H1 (cell line): Measurements from ENCODE around the gene PRKCI. TPM values are rescaled to one million over a fixed set of nuclear protein-coding genes. Genes with fewer than 3 reads are reported as not detected.

Experiments
- CTCF ChIA-PET: fragments of 300-600 bp; sonication (Branson Sonifier 250); formaldehyde crosslinking; loops from one replicate; lab custom pipeline; 2021; ENCODE audit not compliant: partially characterized antibody; lab: Charles Lee
- POLR2A ChIA-PET: fragments of 300-600 bp; sonication (Branson Sonifier 250); formaldehyde crosslinking; loops from one replicate; lab custom pipeline; 2021; ENCODE audit warnings: inconsistent platforms; ENCODE audit not compliant: partially characterized antibody; lab: Charles Lee
- DNase-seq, 2 experiments: peaks; one replicate each; pipeline versions ENCODE4 v3.0.0 to v3.0.0-alpha.2; 2010 to 2022; ENCODE audit warnings: low spot score in 2 of 2, low read depth in 1 of 2, mixed read lengths in 1 of 2
- FAIRE-seq: peaks from 2 replicates; lab custom pipeline; 2011; peaks lifted over from hg19 to GRCh38; lab: Jason Lieb, UNC
- H2AFZ ChIP-seq: 2 replicates; pipeline ENCODE4 v1.8.1; 2012; ENCODE audit warnings: low read length, inconsistent platforms
- H2AK5ac ChIP-seq: 2 replicates; pipeline ENCODE4 v1.6.1; 2013; ENCODE audit warnings: low read depth, low read length
- H2BK120ac ChIP-seq: replicated peaks from 2 replicates; pipeline ENCODE3; 2013; ENCODE audit warnings: low read depth, low read length, inconsistent platforms
- H2BK12ac ChIP-seq: 2 replicates; pipeline ENCODE4 v1.6.1; 2013; ENCODE audit warnings: low read depth, low read length
- H2BK15ac ChIP-seq: 2 replicates; pipeline ENCODE4 v1.6.1; 2013; ENCODE audit warnings: low read length
- H2BK20ac ChIP-seq: 2 replicates; pipeline ENCODE4 v1.6.1; 2013; ENCODE audit warnings: low read length
- H2BK5ac ChIP-seq: 2 replicates; pipeline ENCODE4 v1.6.1; 2013; ENCODE audit warnings: low read depth, low read length
- H3K14ac ChIP-seq: 2 replicates; pipeline ENCODE4 v1.6.1; 2013; ENCODE audit warnings: inconsistent platforms; ENCODE audit not compliant: insufficient read length
- H3K18ac ChIP-seq: 2 replicates; pipeline ENCODE4 v1.6.1; 2013; ENCODE audit warnings: low read length; ENCODE audit errors: extremely low read depth
- H3K23ac ChIP-seq: 2 replicates; pipeline ENCODE4 v1.6.1; 2013; ENCODE audit warnings: inconsistent platforms; ENCODE audit not compliant: insufficient read length
- H3K23me2 ChIP-seq: 2 replicates; pipeline ENCODE4 v1.6.1; 2013; ENCODE audit warnings: low read depth, low read length
- H3K27ac ChIP-seq: 2 replicates; pipeline ENCODE4 v1.6.1; 2011; ENCODE audit warnings: low read depth, low read length, inconsistent platforms
- H3K27me3 ChIP-seq, 4 experiments: replicated peaks in 1 of 4; 1 replicate in 1 of 4; 2 replicates in 3 of 4; pipeline versions ENCODE4 v1.6.1 to v1.8.1; 2011 to 2013; ENCODE audit warnings: low read length in 3 of 4, mild to moderate bottlenecking in 3 of 4, inconsistent platforms in 2 of 4, mixed read lengths in 2 of 4, moderate library complexity in 1 of 4; ENCODE audit not compliant: control insufficient read depth in 3 of 4, insufficient read depth in 3 of 4; ENCODE audit errors: extremely low read depth in 1 of 4
- H3K36me3 ChIP-seq, 4 experiments: 2 replicates each; pipeline versions ENCODE4 v1.6.1 to v1.8.1; 2011 to 2013; ENCODE audit warnings: mild to moderate bottlenecking in 4 of 4, low read length in 3 of 4, moderate library complexity in 2 of 4, control low read depth in 1 of 4, inconsistent platforms in 1 of 4; ENCODE audit not compliant: insufficient read depth in 4 of 4, control insufficient read depth in 2 of 4
- H3K4ac ChIP-seq: replicated peaks from 2 replicates; pipeline ENCODE3; 2013; ENCODE audit warnings: low read length, low read depth, mixed read lengths, inconsistent platforms; ENCODE audit not compliant: insufficient read length
- H3K4me1 ChIP-seq, 4 experiments: replicated peaks in 1 of 4; 1 replicate in 1 of 4; 2 replicates in 3 of 4; pipeline versions ENCODE4 v1.6.1 to v1.8.1; 2011 to 2013; ENCODE audit warnings: low read length in 3 of 4, inconsistent platforms in 2 of 4, mixed read lengths in 1 of 4; ENCODE audit not compliant: insufficient read depth in 4 of 4, control insufficient read depth in 3 of 4
- H3K4me2 ChIP-seq, 2 experiments: 2 replicates each; pipeline versions ENCODE4 v1.6.1 to v1.8.1; 2011 to 2013; ENCODE audit warnings: low read depth in 2 of 2, low read length in 2 of 2, control low read depth in 1 of 2, inconsistent platforms in 1 of 2, mild to moderate bottlenecking in 1 of 2; ENCODE audit not compliant: insufficient read depth in 1 of 2
- H3K4me3 ChIP-seq, 4 experiments: fragments of 200-600, 300-600 bp in 1 of 4; sonication (generic), shearing (Covaris generic), sonication (Bioruptor Twin) in 1 of 4; 2 replicates each; pipeline versions ENCODE4 v1.5.1 to v1.8.1; 2011 to 2016; ENCODE audit warnings: low read length in 4 of 4, low read depth in 3 of 4, control low read depth in 2 of 4, inconsistent platforms in 2 of 4, mild to moderate bottlenecking in 2 of 4, mixed read lengths in 1 of 4, moderate library complexity in 1 of 4; ENCODE audit not compliant: insufficient read depth in 2 of 4; ENCODE audit errors: extremely low read depth in 1 of 4
- H3K56ac ChIP-seq: replicated peaks from 2 replicates; pipeline ENCODE3; 2013; ENCODE audit warnings: low read depth, mild to moderate bottlenecking, mixed read lengths, low read length, inconsistent platforms; ENCODE audit not compliant: insufficient read length
- H3K79me1 ChIP-seq: 2 replicates; pipeline ENCODE4 v1.6.1; 2013; ENCODE audit warnings: low read depth, low read length, control low read depth
- H3K79me2 ChIP-seq, 2 experiments: 2 replicates each; pipeline versions ENCODE4 v1.6.1 to v1.8.1; 2012 to 2013; ENCODE audit warnings: low read length in 2 of 2, mild to moderate bottlenecking in 2 of 2, inconsistent platforms in 1 of 2; ENCODE audit not compliant: insufficient read depth in 2 of 2, control insufficient read depth in 1 of 2
- H3K9ac ChIP-seq, 4 experiments: replicated peaks in 1 of 4; 1 replicate in 1 of 4; 2 replicates in 3 of 4; pipeline versions ENCODE4 v1.6.1 to v1.8.1; 2011 to 2013; ENCODE audit warnings: low read depth in 3 of 4, low read length in 3 of 4, control low read depth in 2 of 4, mild to moderate bottlenecking in 2 of 4, moderate library complexity in 2 of 4, inconsistent platforms in 1 of 4; ENCODE audit errors: extremely low read depth in 1 of 4
- H3K9me3 ChIP-seq, 2 experiments: 2 replicates each; pipeline versions ENCODE4 v1.6.1 to v1.8.1; 2012 to 2013; ENCODE audit warnings: mild to moderate bottlenecking in 2 of 2, moderate library complexity in 2 of 2, control low read depth in 1 of 2, inconsistent platforms in 1 of 2, low read depth in 1 of 2, low read length in 1 of 2, mixed read lengths in 1 of 2; ENCODE audit not compliant: insufficient read depth in 2 of 2
- H4K20me1 ChIP-seq, 2 experiments: replicated peaks in 1 of 2; 2 replicates each; pipeline versions ENCODE3 to v1.8.1; 2011 to 2013; ENCODE audit warnings: inconsistent platforms in 2 of 2, low read length in 2 of 2, mild to moderate bottlenecking in 1 of 2; ENCODE audit not compliant: insufficient read depth in 2 of 2, control insufficient read depth in 1 of 2
- H4K5ac ChIP-seq: 2 replicates; pipeline ENCODE4 v1.6.1; 2013; ENCODE audit warnings: low read length, low read depth, mixed read lengths, inconsistent platforms; ENCODE audit not compliant: insufficient read length
- H4K8ac ChIP-seq: 2 replicates; pipeline ENCODE4 v1.8.0; 2013; ENCODE audit warnings: mild to moderate bottlenecking, moderate library complexity, low read length, inconsistent platforms; ENCODE audit not compliant: insufficient read depth; ENCODE audit errors: extremely low read depth
- H4K91ac ChIP-seq: replicated peaks from 2 replicates; pipeline ENCODE3; 2013; ENCODE audit warnings: low read length, mixed read lengths, inconsistent platforms; ENCODE audit not compliant: insufficient read length
- HDAC2 ChIP-seq, 2 experiments: fragments of 300-600 bp in 1 of 2; sonication (generic) in 1 of 2; IDR thresholded peaks; 2 replicates each; pipeline ENCODE4 v1.6.1; 2011 to 2012; ENCODE audit warnings: low read depth in 2 of 2, low read length in 2 of 2, mild to moderate bottlenecking in 2 of 2, moderate library complexity in 2 of 2, borderline replicate concordance in 1 of 2, inconsistent platforms in 1 of 2
- KDM1A ChIP-seq: fragments of 200-600, 300-600 bp; sonication (generic); IDR thresholded peaks from 2 replicates; pipeline ENCODE4 v1.7.1; 2016; ENCODE audit warnings: mild to moderate bottlenecking, low read length, borderline replicate concordance
- KDM4A ChIP-seq: IDR thresholded peaks from one replicate; pipeline ENCODE4 v1.7.1; 2012; ENCODE audit warnings: low read depth, mild to moderate bottlenecking, moderate library complexity, low read length, inconsistent platforms; ENCODE audit not compliant: severe bottlenecking
- MAFK ChIP-seq: IDR thresholded peaks from 2 replicates; pipeline ENCODE4 v1.6.1; 2012; ENCODE audit warnings: low read depth, mild to moderate bottlenecking, improper control_type of control experiment, low read length
- NANOG ChIP-seq: IDR thresholded peaks from 2 replicates; pipeline ENCODE4 v1.6.1; 2011; ENCODE audit warnings: low read length, low read depth, mild to moderate bottlenecking, inconsistent platforms; ENCODE audit not compliant: insufficient read depth, poor library complexity, severe bottlenecking
- POU5F1 ChIP-seq: IDR thresholded peaks from 2 replicates; pipeline ENCODE4 v1.6.1; 2011; ENCODE audit warnings: low read depth, mild to moderate bottlenecking, low read length, moderate library complexity
- RNF2 ChIP-seq: fragments of 200-900, 300-1000 bp; sonication (generic); IDR thresholded peaks from 2 replicates; pipeline ENCODE4 v1.7.1; 2016; ENCODE audit warnings: borderline replicate concordance, low read depth, mild to moderate bottlenecking, antibody characterized with exemption, low read length; ENCODE audit not compliant: poor library complexity, severe bottlenecking; ENCODE audit errors: missing control alignments
- SIX5 ChIP-seq: IDR thresholded peaks from 2 replicates; pipeline ENCODE4 v1.6.1; 2011; ENCODE audit warnings: mild to moderate bottlenecking, low read depth, low read length
- SP4 ChIP-seq: IDR thresholded peaks from 2 replicates; pipeline ENCODE4 v1.6.1; 2012; ENCODE audit warnings: low read length, inconsistent platforms
- TAF7 ChIP-seq: optimal IDR thresholded peaks from 2 replicates; pipeline ENCODE3; 2011; ENCODE audit warnings: low read depth, mild to moderate bottlenecking, inconsistent platforms, low read length, moderate library complexity, borderline replicate concordance
- WGBS, 2 experiments: shearing (Covaris generic) in 1 of 2; methylation state at CpG; one replicate each; pipeline versions ENCODE4 v1.1.6 to v1.1.7; 2013 to 2015; ENCODE audit warnings: low lambda C conversion rate in 2 of 2, mixed read lengths in 2 of 2, inconsistent platforms in 1 of 2, low coverage in 1 of 2, missing lambda C conversion rate in 1 of 2; ENCODE audit not compliant: insufficient replicate concordance in 2 of 2, insufficient coverage in 1 of 2, insufficient read length in 1 of 2; ENCODE audit errors: extremely low coverage in 1 of 2, missing lambda C conversion rate in 1 of 2; 5-methylcytosine and 5-hydroxymethylcytosine counted together
- polyA plus RNA-seq, 7 experiments: library from polyadenylated mRNA; depleted of rRNA in 3 of 7; stranded (reverse) in 5 of 7; unstranded in 2 of 7; fragments of >200 nt in 5 of 7; fragments of 200-250 nt in 2 of 7; gene quantifications; 1 replicate in 5 of 7; 2 replicates in 1 of 7; 4 replicates in 1 of 7; pipeline versions ENCODE4 v1.2.1 to v1.2.3, GENCODE V29; 2011 to 2013; ENCODE audit warnings: missing spikeins in 2 of 7, mixed read lengths in 2 of 7
- total RNA-seq: library from RNA; stranded (reverse); fragmentation: NEBNext Ultra II Directional; extraction: Animal tissue kit (Norgen Biotek cat#: 25700); gene quantifications from 2 replicates; pipeline ENCODE4 v1.2.1, GENCODE V29; 2021
- TF ChIP-seq, protein P1 (sequence below): IDR thresholded peaks from 2 replicates; pipeline ENCODE4 v1.6.1; 2011; ENCODE audit warnings: low read depth, mild to moderate bottlenecking, low read length; ENCODE audit not compliant: insufficient read depth

PRKCI gene
- total and polyA plus RNA-seq, 2 of the 8 experiments (the other 6 are each of a cell fraction or from before 2014, with no cell fraction given) = 24.3 to 100.0 TPM

DNA sequence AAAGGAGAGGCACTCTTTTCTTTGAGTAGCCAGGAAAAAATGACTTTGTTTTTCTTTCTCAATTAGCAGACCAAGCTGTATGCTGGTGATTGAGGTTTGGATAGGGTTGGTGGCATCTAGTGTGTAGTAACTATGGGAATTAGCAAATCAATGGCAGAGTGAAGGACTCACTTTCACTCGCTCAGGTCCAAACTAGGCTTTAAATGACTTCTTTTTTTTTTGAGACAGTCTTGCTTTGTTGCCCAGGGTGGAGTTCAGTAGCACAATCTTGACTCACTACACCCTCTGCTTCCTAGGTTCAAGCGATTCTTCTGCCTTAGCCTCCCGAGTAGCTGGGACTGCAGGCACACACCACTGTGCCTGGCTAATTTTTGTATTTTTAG, 35.9 kb downstream of the PRKCI start:
- peaks cover 2 to 18% (median 7%) of the 10 kb centered on the region in 4 experiments; a peak in 4 of 8 replicates for H3K36me3 ChIP-seq
- no peaks in the 10 kb centered on the region for H3K9me3 ChIP-seq
- H3K4me2 ChIP-seq = peak overlapping the region in 1 of 2 experiments; percentile 11; a peak in 2 of 4 replicates
- 0 out of 2 replicates have a peak overlapping the region, but pooled peaks have one; percentile 19 for H2BK5ac ChIP-seq
- ChIA-PET POLR2A (interaction anchor here (1.8 kb wide), 1 partner anchor 32 kb away, joined by 4 read pairs; no protein-coding TSS in a partner anchor), CTCF (interaction anchor here (0.7 to 1.2 kb wide), 2 partner anchors 32 to 49 kb away, joined by 3 read pairs; no protein-coding TSS in a partner anchor)
- H3K18ac ChIP-seq = no peak overlapping the region
- 83% methylated on average over 3 of the region's 3 CpGs; no CpG with 5 or more reads in 1 of the 2 experiments for WGBS, 2 experiments
- no peaks in the 10 kb centered on the region for H4K20me1 ChIP-seq
- no peak overlapping the region for H3K56ac ChIP-seq
- H3K27ac ChIP-seq = no peak overlapping the region
- H3K23ac ChIP-seq = no peak overlapping the region
- H3K4me1 ChIP-seq = peaks cover 0 to 8% (median 1%) of the 10 kb centered on the region in 4 experiments; a peak in 4 of 7 replicates
- no peak overlapping the region for H3K4me3 ChIP-seq
- no peak overlapping the region for H2BK120ac ChIP-seq
- 0 out of 2 replicates have a peak overlapping the region, but pooled peaks have one; percentile 51 for H4K8ac ChIP-seq
- H3K14ac ChIP-seq = no peak overlapping the region
- no peak for FAIRE-seq
- H3K79me2 ChIP-seq = peaks cover 0 to 43% of the 10 kb centered on the region in 2 experiments; a peak in 2 of 4 replicates
- no peak overlapping the region for H2BK12ac ChIP-seq
- H3K27me3 ChIP-seq = no peaks in the 10 kb centered on the region
- H2AK5ac ChIP-seq = no peak overlapping the region
- H3K9ac ChIP-seq = no peak overlapping the region; a peak in 1 of 7 replicates
- no peak overlapping the region for H3K4ac ChIP-seq
- H3K23me2 ChIP-seq = no peaks in the 10 kb centered on the region
- no peak for TF ChIP-seq SP4
- TF ChIP-seq KDM4A = no peak
- no peak for TF ChIP-seq KDM1A
- no peak for TF ChIP-seq POU5F1
- no peak for TF ChIP-seq TAF7
- TF ChIP-seq MAFK = no peak
- no peak for TF ChIP-seq SIX5
- TF ChIP-seq, protein P1, sequence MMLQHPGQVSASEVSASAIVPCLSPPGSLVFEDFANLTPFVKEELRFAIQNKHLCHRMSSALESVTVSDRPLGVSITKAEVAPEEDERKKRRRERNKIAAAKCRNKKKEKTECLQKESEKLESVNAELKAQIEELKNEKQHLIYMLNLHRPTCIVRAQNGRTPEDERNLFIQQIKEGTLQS = no peak
- TF ChIP-seq NANOG = no peak
- no peak for TF ChIP-seq RNF2
- no peak for TF ChIP-seq HDAC2 (IDR thresholded peaks at IDR 0.05; ENCODE audit: borderline replicate concordance in 1 of 2, low read depth in 2 of 2, low read length in 2 of 2)
- no peak overlapping the region for H2BK15ac ChIP-seq
- H3K79me1 ChIP-seq = no peaks in the 10 kb centered on the region
- DNase-seq = no peak
- H4K5ac ChIP-seq = no peak overlapping the region
- H2BK20ac ChIP-seq = no peak overlapping the region
- no peak overlapping the region for H4K91ac ChIP-seq
- H2AFZ ChIP-seq = no peak overlapping the region
